Naive B cell (primary cell): ENCODE results near the gene RPP38. TPM values are rescaled to one million over a fixed set of nuclear protein-coding genes. Genes with fewer than 3 reads are reported as not detected.
A peak's percentile ranks its signal among the peaks of the same experiment; 100 is the strongest.

Source experiments
- ATAC-seq, 2 donors: fragments of 150-1000 bp; cut with Tn5 transposase; 2 replicates each; pipeline ENCODE4 v1.10.0; 2021; ENCODE audit warnings: low read depth in 2 of 2, mild to moderate bottlenecking in 2 of 2, moderate library complexity in 2 of 2
- DNase-seq: peaks from one replicate; pipeline ENCODE4 v3.0.0; 2022
- H3K27ac Mint-ChIP-seq, 6 donors: one replicate each; pipeline ENCODE4 v1.8.0; 2020 to 2022; ENCODE audit warnings: mild to moderate bottlenecking in 6 of 6, mixed read lengths in 6 of 6, moderate library complexity in 5 of 6, inconsistent platforms in 2 of 6
- H3K27me3 Mint-ChIP-seq, 3 donors: one replicate each; pipeline ENCODE4 v1.8.0; 2021 to 2022; ENCODE audit warnings: mixed read lengths in 3 of 3, mild to moderate bottlenecking in 1 of 3
- H3K36me3 Mint-ChIP-seq, 2 donors: one replicate each; pipeline ENCODE4 v1.8.0; 2020 to 2022; ENCODE audit warnings: mixed read lengths in 2 of 2, inconsistent platforms in 1 of 2, mild to moderate bottlenecking in 1 of 2
- H3K4me1 Mint-ChIP-seq, 3 donors: one replicate each; pipeline ENCODE4 v1.8.0; 2020 to 2022; ENCODE audit warnings: mixed read lengths in 3 of 3, inconsistent platforms in 1 of 3, mild to moderate bottlenecking in 1 of 3, moderate library complexity in 1 of 3
- H3K4me3 Mint-ChIP-seq, 8 donors: one replicate each; pipeline ENCODE4 v1.8.0; 2020 to 2022; ENCODE audit warnings: mild to moderate bottlenecking in 8 of 8, mixed read lengths in 8 of 8, moderate library complexity in 8 of 8, inconsistent platforms in 2 of 8
- H3K9me3 Mint-ChIP-seq, 7 donors: one replicate each; pipeline ENCODE4 v1.8.0; 2020 to 2022; ENCODE audit warnings: mixed read lengths in 7 of 7, mild to moderate bottlenecking in 5 of 7, inconsistent platforms in 2 of 7, moderate library complexity in 1 of 7
- polyA plus RNA-seq, 6 donors: library from polyadenylated mRNA; unstranded; fragments of 300-500 nt; fragmentation: Illumina TruSeq; gene quantifications; one replicate each; pipeline ENCODE4 v1.2.3, GENCODE V29; 2021; ENCODE audit warnings: low read depth in 6 of 6

Gene RPP38, protein sequence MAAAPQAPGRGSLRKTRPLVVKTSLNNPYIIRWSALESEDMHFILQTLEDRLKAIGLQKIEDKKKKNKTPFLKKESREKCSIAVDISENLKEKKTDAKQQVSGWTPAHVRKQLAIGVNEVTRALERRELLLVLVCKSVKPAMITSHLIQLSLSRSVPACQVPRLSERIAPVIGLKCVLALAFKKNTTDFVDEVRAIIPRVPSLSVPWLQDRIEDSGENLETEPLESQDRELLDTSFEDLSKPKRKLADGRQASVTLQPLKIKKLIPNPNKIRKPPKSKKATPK
- 10 to 100 TPM; 21.0 to 37.8 (median 30.4) TPM for polyA plus RNA-seq

DNA sequence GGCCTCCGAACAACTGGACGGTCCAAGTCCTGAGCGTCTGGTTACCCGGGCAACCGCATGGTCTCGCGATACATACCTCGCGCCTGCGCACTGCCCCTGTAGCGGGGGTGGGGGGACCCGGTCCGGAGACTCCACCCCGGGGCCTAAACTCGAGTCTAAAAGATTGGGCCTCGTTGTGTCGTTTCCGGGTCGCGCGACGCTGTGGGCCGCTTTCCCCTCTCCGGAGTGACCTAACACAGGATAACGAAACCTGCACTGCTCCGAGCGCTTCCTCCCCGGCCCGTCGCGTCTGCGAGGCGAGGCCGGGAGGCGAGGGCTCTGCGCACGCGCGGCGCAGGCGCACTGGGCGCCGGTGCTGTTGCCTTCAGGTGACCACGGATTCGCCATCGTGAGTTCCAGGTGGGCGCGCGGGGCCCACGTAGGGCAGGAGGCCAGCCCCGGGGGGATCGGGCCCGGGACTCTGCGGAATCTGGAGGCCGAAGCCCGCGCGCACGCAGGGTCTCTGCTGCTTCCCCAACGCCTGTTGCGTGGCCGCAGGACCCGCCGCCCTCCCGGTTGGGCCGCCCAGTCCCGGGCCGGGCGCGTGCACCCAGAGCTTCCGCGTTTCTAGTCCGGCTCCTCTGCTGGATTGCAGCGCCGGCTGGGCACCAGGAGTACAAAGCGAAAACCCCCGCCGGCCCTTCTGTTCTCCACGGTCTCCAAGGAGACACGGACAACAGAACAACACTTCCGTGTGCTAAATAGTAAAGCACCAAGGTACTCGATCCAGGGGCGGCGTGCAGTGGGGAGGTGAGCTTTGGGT is at the start of gene RPP38:
Gene RPP38, plus strand, starts transcription at position 345 of the 802 bp plus-strand sequence. CDS start 5,960 bp downstream, outside the sequence.
- ATAC-seq = peak; percentile 73 to 76
- Mint-ChIP-seq H3K4me3 (peak within 1 kb of the TSS; percentile 89 to 99 (median 96)), H3K36me3 (no peaks in the 10 kb centered on the region), H3K27ac (peak within 1 kb of the TSS; percentile 98 to 100 (median 99)), H3K4me1 (peaks cover 32 to 38% (median 35%) of the 10 kb centered on the region in 3 donors), H3K9me3 (no peaks in the 10 kb centered on the region), H3K27me3 (peaks cover 0 to 1% (median 0%) of the 10 kb centered on the region in 3 donors)
- DNase-seq = peak; percentile 95

DNA sequence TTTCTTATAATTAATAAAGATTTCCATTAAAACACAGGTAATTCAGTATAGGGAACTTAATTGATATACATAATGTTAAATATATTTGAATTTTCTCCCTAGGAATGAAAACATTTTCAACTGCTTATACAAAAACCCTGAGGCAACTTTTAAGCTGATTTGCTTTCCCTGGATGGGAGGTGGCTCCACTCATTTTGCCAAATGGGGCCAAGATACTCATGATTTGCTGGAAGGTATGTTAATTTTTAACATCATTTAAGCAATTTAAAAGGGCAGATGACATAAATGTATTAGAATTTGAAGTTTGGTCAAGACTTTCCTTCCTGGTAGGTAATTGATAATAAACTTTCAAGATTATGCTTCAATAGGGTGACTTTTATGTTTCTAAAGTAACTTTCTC is 47.6 kb upstream of the RPP38 start:
- Mint-ChIP-seq H3K4me3 (no peak overlapping the region), H3K9me3 (no peaks in the 10 kb centered on the region), H3K36me3 (no peaks in the 10 kb centered on the region), H3K4me1 (no peaks in the 10 kb centered on the region), H3K27me3 (peaks cover 4 to 12% (median 8%) of the 10 kb centered on the region in 3 donors), H3K27ac (no peak overlapping the region)
- ATAC-seq (no peak), DNase-seq (no peak)

DNA sequence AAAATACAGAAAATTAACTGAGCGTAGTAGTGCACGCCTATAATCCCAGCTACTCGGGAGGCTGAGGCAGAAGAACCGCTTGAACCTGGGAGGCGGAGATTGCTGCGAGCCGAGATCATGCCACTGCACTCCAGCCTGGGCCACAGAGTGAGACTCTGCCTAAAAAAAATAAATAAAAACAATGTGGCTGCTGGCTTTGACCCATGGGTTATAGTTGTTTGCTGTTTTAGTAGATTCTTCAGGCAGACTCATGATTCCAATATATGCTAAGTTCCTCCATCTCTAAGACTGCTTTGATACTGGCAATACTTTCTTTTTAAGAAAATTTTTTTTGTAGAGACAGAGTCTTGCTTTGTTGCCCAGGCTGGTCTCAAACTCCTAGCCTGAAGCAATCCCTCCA is 45.0 kb upstream of the RPP38 start:
- H3K4me3 Mint-ChIP-seq = no peak overlapping the region
- H3K9me3 Mint-ChIP-seq = no peaks in the 10 kb centered on the region
- H3K36me3 Mint-ChIP-seq = no peaks in the 10 kb centered on the region
- ATAC-seq (no peak), DNase-seq (no peak)
- H3K27ac Mint-ChIP-seq = peak overlapping the region in 1 of 6 donors; percentile 26
- H3K27me3 Mint-ChIP-seq = peaks cover 2 to 15% (median 8%) of the 10 kb centered on the region in 3 donors
- no peaks in the 10 kb centered on the region for H3K4me1 Mint-ChIP-seq

DNA sequence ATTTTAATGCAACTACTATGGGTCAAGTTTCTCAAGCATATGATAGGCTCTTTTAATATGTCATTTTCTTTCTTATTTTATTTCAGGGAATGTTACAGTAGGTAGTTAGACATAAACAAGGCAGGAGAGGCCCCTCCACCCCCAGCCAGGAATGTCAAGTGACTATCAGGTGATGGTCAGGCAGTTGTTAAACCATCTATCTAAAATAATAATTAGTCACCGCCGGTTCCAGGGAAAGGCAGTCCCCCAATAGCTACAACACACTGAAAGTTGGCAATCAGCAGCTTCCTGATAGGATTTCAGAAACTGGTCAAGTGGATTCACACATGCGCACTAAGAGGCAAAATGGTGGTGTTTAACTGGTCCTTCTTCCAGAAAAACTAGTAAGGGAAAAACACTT is 44.1 kb upstream of the RPP38 start:
- ATAC-seq (no peak), DNase-seq (no peak)
- H3K36me3 Mint-ChIP-seq = no peaks in the 10 kb centered on the region
- H3K27me3 Mint-ChIP-seq = peaks cover 4 to 18% (median 15%) of the 10 kb centered on the region in 3 donors
- no peaks in the 10 kb centered on the region for H3K4me1 Mint-ChIP-seq
- H3K27ac Mint-ChIP-seq = no peak overlapping the region
- no peaks in the 10 kb centered on the region for H3K9me3 Mint-ChIP-seq
- no peak overlapping the region for H3K4me3 Mint-ChIP-seq

DNA sequence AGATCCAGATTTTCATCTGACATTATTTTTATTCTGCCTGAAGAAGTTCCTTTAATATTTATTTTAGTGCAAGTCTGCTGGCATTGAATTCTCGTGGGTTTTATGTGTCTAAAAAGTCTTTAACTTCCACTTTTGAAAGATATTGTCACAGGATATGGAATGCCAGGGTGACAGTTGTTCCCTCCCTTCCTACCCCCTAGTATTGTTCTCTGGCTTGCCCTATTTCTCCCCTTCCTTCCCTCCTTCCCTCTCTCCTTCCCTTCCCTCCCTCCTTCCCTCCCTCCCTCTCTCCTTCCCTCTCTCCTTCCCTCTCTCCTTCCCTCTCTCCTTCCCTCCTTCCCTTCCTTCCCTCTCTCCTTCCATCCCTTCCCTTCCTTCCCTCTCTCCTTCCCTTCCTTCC is 38.5 kb upstream of the RPP38 start:
- H3K4me3 Mint-ChIP-seq = no peak overlapping the region
- peaks cover 8 to 24% (median 22%) of the 10 kb centered on the region in 7 donors for H3K9me3 Mint-ChIP-seq
- peaks cover 6 to 15% of the 10 kb centered on the region in 2 donors for H3K36me3 Mint-ChIP-seq
- ATAC-seq (no peak), DNase-seq (no peak)
- no peak overlapping the region for H3K27ac Mint-ChIP-seq
- peaks cover 11 to 33% (median 19%) of the 10 kb centered on the region in 3 donors for H3K27me3 Mint-ChIP-seq
- H3K4me1 Mint-ChIP-seq = no peaks in the 10 kb centered on the region

DNA sequence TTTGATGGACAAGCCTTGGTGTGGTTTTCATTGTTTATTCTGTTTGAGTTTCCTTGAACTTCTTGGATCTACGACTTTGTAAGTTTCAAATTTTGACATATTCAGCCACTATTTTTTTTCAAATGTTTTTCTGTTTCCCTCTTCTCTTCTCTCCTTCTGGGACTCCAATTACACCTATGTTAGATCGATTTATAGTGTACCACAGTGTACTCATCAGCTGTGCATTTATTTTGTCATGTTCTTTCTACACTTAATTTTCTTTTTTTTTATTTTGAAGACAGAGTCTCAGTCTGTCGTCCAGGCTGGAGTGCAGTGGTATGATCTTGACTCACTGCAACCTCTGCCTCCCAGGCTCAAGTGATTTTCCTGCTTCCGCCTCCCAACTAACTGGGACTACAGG is 37.2 kb upstream of the RPP38 start:
- Mint-ChIP-seq H3K36me3 (peaks cover 6 to 16% of the 10 kb centered on the region in 2 donors), H3K4me3 (no peak overlapping the region), H3K9me3 (peaks cover 8 to 24% (median 22%) of the 10 kb centered on the region in 7 donors), H3K27ac (no peak overlapping the region), H3K4me1 (no peaks in the 10 kb centered on the region), H3K27me3 (peaks cover 8 to 29% (median 26%) of the 10 kb centered on the region in 3 donors)
- ATAC-seq (no peak), DNase-seq (no peak)

DNA sequence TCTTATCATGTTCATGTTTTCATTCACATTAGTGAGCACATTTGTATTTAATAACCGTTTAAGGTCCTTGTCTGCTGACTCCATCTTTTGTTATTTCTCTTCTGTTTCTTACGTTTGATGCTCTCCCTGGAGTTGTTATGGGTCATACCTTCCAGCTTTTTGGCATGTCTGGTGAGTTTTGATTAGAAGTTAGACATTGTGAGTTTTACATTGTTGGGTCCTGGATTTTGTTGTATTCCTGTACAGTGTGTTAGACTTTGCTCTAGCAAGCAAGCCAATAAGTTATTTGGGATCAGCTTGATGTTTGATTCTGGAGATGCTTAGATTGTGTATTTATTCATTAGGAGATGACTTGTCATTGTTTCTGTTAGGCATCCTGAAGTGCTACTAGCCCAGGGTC is 36.5 kb upstream of the RPP38 start:
- Mint-ChIP-seq H3K27me3 (peaks cover 13 to 37% (median 31%) of the 10 kb centered on the region in 3 donors), H3K9me3 (peaks cover 8 to 30% (median 24%) of the 10 kb centered on the region in 7 donors), H3K4me3 (no peak overlapping the region), H3K4me1 (no peaks in the 10 kb centered on the region), H3K36me3 (peaks cover 12 to 23% of the 10 kb centered on the region in 2 donors), H3K27ac (no peak overlapping the region)
- DNase-seq = no peak
- no peak for ATAC-seq

DNA sequence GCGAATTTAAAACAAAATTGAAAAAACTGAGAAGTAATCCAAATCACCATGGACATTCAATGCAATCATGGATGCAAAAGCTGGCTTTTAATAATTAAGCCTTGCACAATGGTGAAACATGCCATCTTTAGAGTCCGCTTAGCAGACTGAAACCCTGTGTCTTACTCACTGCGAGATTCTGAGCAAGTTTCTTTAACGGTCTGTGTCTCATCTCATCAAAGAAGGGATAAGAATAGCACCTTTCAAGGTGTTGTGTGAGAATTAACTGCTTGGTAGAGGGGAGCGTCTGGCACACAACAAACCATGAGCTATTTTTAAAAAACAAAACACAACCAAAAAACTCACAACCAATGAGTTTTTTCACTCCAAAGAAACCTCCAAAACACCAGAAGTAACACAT is 30.0 kb upstream of the RPP38 start:
- Mint-ChIP-seq H3K4me3 (no peak overlapping the region), H3K9me3 (peaks cover 2 to 15% (median 6%) of the 10 kb centered on the region in 7 donors), H3K4me1 (no peaks in the 10 kb centered on the region), H3K36me3 (peaks cover 8% of the 10 kb centered on the region in 2 donors), H3K27ac (no peak overlapping the region), H3K27me3 (peaks cover 12 to 18% (median 15%) of the 10 kb centered on the region in 3 donors)
- no peak for DNase-seq
- no peak for ATAC-seq

DNA sequence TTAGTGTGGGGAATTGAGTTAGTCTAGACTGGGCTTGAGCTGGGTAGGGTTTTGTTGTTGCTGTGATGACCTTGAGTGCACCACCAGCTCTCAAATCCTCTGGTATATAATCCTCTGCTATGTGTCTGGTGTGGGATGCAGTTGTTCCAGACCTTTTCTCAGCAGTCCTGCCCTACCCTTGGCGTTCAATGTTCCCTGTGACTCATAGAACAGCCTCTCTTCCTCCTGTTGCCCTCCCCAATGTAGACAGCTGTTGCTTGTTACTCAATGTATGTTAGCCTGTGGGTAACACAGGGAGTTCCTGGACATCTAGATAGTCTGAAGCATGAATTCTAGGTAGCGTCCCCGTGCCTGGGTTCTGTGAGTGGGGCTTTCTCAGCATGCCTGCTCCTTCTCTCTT is 28.4 kb upstream of the RPP38 start:
- H3K36me3 Mint-ChIP-seq = peaks cover 8% of the 10 kb centered on the region in 2 donors
- no peaks in the 10 kb centered on the region for H3K4me1 Mint-ChIP-seq
- no peak overlapping the region for H3K27ac Mint-ChIP-seq
- DNase-seq (no peak), ATAC-seq (no peak)
- no peak overlapping the region for H3K4me3 Mint-ChIP-seq
- peaks cover 12 to 18% (median 15%) of the 10 kb centered on the region in 3 donors for H3K27me3 Mint-ChIP-seq
- H3K9me3 Mint-ChIP-seq = peaks cover 2 to 15% (median 6%) of the 10 kb centered on the region in 7 donors

DNA sequence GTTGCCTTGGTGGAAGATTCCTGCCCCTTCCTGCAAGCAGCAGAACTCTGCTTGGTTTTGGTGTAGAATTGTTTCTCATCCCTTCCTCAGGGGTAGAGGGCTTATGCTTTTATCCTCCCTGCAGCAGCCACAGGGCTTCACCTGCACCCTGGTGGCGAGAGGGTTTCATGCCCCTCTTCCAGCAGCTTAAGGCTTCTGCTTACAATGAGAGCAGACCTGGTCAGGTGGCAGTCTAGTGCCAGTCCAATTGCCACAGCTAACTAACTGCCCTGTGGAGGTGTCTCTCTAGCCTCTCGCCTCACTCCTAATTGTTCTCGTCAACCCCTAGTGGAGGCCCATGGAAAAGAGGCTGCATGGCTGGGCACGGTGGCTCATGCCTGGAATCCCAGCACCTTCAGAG is 27.9 kb upstream of the RPP38 start:
- Mint-ChIP-seq H3K9me3 (peaks cover 2 to 15% (median 6%) of the 10 kb centered on the region in 7 donors), H3K27ac (no peak overlapping the region), H3K36me3 (peaks cover 8% of the 10 kb centered on the region in 2 donors), H3K4me1 (no peaks in the 10 kb centered on the region), H3K27me3 (peaks cover 12 to 14% (median 14%) of the 10 kb centered on the region in 3 donors), H3K4me3 (no peak overlapping the region)
- DNase-seq (no peak), ATAC-seq (no peak)

DNA sequence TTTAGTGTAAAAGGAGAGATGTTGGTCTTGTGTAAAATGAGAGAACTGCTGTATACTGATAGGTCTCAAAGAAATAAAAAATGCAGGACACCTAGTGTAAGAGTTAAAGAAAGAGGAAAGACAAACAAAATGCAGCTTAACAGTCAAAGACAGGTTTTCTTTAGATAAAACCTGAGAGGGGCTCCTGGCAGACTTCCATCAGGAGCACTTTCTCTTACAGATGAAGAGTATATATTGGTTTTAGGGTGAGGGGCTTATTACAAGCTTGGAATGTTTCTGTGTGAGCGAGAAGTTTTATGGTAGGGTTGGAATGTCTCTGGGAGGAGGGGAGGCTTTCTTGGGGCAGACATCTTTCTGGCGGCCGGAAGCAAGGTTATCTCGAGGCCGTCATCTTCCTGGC is 24.8 kb upstream of the RPP38 start:
- H3K27ac Mint-ChIP-seq = no peak overlapping the region
- no peaks in the 10 kb centered on the region for H3K4me1 Mint-ChIP-seq
- peaks cover 0 to 8% (median 6%) of the 10 kb centered on the region in 3 donors for H3K27me3 Mint-ChIP-seq
- DNase-seq (no peak), ATAC-seq (no peak)
- H3K36me3 Mint-ChIP-seq = no peaks in the 10 kb centered on the region
- H3K4me3 Mint-ChIP-seq = no peak overlapping the region
- peaks cover 0 to 7% (median 3%) of the 10 kb centered on the region in 7 donors for H3K9me3 Mint-ChIP-seq

DNA sequence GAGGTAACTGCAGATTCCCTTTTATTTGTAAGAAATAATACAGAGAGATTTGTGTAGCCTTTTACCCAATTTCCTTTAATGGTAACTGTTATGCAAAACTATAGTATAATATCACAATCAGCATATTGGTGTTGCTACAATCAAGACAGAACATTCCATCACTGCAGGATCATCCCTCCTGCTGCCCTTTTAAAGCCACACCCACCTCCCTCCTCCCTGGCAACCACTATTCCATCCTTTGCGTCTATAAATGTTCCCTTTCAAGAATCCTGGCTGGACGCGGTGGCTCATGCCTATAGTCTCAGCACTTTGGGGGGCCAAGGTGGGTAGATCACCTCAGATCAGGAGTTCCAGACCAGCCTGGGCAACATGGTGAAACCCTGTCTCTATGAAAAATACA is 21.7 kb upstream of the RPP38 start:
- Mint-ChIP-seq H3K9me3 (peaks cover 0 to 3% (median 0%) of the 10 kb centered on the region in 7 donors), H3K36me3 (no peaks in the 10 kb centered on the region), H3K4me1 (no peaks in the 10 kb centered on the region), H3K4me3 (no peak overlapping the region), H3K27me3 (no peaks in the 10 kb centered on the region), H3K27ac (no peak overlapping the region)
- DNase-seq (no peak), ATAC-seq (no peak)

DNA sequence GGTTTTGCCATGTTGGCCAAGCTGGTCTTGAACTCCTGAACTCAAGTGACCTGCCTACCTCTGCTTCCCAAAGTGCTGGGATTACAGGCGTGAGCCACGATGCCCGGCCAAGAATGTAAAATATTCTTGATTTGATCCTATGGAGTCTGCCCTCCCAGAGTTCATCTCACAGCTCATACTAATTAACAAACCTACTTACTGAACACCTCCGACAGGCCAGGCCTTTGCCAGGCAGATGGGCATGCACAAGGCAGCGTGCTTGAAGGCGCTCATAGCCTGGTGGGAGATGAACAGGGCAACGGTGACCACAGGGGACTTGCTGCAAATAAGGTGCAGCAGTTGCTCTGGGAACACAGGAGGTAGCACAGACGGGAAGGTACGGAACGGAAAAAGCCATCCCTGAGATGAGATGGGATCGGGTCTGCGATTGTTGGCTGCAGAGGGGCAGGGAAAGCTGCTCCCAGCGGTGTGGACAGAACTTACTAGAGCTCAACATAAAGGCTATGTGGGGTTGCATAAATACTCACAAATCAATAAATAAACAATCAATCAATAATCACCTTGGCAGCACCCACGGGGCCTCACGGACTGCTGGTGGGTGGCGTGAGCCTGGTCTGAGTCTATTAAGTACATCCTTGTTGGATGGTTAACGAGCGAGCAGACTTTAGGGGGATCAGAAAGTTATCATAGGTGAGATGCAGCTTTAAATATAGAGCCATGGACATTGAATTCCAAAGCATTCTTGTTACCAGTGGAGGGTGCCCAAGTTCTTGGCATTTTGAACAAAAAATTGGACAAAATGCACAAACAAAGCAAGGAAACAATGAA is 13.3 kb upstream of the RPP38 start:
- Mint-ChIP-seq H3K27me3 (no peaks in the 10 kb centered on the region), H3K27ac (no peak overlapping the region), H3K4me1 (peaks cover 0 to 5% (median 3%) of the 10 kb centered on the region in 3 donors), H3K36me3 (no peaks in the 10 kb centered on the region), H3K4me3 (peak overlapping the region in 1 of 8 donors; percentile 54), H3K9me3 (no peaks in the 10 kb centered on the region)
- ATAC-seq (no peak), DNase-seq (no peak)
